ENCODE data around the gene LIMCH1. TPM values are rescaled to one million over a fixed set of nuclear protein-coding genes. Genes with fewer than 3 reads are reported as not detected.

Gene LIMCH1
- total RNA-seq, 4 donors from 2014 or later: 7.5 to 18.9 (median 10.7) TPM

DNA sequence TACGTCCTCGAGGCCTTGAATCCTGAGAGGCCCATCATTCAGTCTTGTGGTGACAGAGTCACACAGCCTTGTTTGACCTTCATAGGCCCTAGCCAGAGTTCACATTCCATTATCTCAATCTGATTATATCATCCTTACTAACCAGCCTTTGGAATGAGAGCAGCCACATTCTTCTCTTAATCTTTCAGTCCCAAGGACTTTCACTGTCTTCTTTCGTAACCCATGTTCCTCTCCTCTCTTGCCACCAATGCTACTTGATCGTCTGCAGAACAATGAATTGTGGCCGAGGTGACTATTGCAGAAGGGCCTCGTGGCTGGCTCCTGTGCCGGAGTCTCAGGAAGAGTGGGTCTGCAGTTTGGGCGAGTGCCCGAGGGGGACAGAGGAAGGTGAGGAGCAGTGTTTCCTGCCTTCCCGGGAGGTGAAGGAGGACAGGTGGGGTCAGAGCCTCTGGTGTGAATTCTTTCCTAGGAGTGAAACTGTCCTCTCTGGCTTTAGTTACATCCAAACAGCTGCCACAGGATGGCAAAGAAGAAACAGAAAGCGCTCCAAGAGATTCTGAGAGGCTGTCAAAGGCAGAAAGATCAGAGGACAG is 94.6 kb downstream of the LIMCH1 start:
- intact Hi-C loops (cut with DNase I; ENCODE audit: low total_unique reads): no loop called here
- DNase-seq (ENCODE audit: low spot score in 2 of 2): no peak
- TF ChIP-seq, protein P1, sequence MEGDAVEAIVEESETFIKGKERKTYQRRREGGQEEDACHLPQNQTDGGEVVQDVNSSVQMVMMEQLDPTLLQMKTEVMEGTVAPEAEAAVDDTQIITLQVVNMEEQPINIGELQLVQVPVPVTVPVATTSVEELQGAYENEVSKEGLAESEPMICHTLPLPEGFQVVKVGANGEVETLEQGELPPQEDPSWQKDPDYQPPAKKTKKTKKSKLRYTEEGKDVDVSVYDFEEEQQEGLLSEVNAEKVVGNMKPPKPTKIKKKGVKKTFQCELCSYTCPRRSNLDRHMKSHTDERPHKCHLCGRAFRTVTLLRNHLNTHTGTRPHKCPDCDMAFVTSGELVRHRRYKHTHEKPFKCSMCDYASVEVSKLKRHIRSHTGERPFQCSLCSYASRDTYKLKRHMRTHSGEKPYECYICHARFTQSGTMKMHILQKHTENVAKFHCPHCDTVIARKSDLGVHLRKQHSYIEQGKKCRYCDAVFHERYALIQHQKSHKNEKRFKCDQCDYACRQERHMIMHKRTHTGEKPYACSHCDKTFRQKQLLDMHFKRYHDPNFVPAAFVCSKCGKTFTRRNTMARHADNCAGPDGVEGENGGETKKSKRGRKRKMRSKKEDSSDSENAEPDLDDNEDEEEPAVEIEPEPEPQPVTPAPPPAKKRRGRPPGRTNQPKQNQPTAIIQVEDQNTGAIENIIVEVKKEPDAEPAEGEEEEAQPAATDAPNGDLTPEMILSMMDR (IDR thresholded peaks at IDR 0.05): no peak
- no peak for TF ChIP-seq POLR2A (IDR thresholded peaks at IDR 0.05)
- 73 to 79% methylated on average over 11 of the region's 11 CpGs for WGBS, 2 donors
- H3K4me3 ChIP-seq (ENCODE audit: low read depth, poor library complexity, severe bottlenecking): no peak overlapping the region

DNA sequence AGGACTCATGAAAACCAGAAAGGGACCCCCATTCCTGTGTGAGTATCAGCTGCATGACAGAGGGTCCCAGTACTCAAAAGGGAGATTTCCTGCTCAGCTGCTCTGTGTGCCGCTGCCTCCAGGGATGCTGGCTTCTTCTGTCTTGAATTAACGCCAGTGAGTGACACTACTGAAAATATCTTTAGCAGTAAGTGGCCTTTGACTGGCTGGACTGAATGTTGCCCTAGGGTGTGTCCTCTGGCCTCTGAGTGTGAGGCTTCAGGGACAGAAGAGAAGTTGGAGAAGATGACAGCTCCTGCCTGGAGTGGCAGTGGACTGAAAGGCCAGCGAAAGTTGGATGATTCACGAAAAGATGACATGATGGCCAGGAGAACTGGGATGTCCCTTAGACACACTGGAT is 95.4 kb downstream of the LIMCH1 start:
- intact Hi-C loops (cut with DNase I; ENCODE audit: low total_unique reads): no loop called here
- TF ChIP-seq, protein P1 (IDR thresholded peaks at IDR 0.05): no peak
- TF ChIP-seq POLR2A (IDR thresholded peaks at IDR 0.05): no peak
- 88 to 89% methylated on average over 4 of the region's 4 CpGs for WGBS, 2 donors
- no peak overlapping the region for H3K4me3 ChIP-seq (ENCODE audit: low read depth, poor library complexity, severe bottlenecking)
- DNase-seq (ENCODE audit: low spot score in 2 of 2): no peak

DNA sequence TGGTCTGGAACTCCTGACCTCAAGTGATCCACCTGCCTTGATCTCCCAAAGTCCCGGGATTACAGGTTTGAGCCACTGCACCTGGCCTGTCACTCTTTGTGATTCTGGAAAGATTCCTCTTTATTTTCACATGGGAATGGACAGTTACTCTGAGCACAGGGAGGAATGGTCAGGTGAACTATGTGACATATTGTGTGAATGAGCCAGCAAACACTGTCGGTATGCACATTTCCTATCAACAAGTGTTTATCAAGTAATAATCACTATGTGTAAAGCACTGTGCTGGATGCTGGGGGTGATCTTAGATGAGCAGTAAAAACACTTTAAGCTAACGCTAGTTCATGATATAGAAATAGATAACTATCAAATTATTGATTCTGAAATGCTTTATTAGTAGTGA is 97.5 kb downstream of the LIMCH1 start:
- intact Hi-C loops (cut with DNase I; ENCODE audit: low total_unique reads): no loop called here
- no peak for DNase-seq (ENCODE audit: low spot score in 2 of 2)
- TF ChIP-seq, protein P1 (IDR thresholded peaks at IDR 0.05): no peak
- no peak for TF ChIP-seq POLR2A (IDR thresholded peaks at IDR 0.05)
- WGBS, 2 donors: 94% methylated on average over 3 of the region's 3 CpGs
- no peak overlapping the region for H3K4me3 ChIP-seq (ENCODE audit: low read depth, poor library complexity, severe bottlenecking)

DNA sequence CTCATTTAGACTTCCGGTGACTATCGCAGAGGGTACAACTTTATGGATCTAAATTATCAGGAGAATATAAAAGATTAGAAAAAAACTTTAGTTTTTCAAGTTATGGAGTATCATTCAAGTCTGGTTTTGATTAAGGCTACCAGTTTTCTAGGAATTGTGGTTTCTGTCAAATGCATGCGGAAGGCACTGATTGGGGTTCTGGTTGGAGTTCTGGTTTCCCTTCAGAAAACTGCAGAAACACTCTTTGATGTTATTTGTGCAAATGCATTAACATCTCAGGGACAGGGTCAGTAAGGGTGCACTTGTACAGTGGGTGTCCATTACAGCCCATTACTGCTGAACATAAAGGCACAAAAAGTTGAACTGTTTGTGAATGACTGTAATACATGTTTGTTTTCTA is 100.2 kb downstream of the LIMCH1 start:
- no peak for DNase-seq (ENCODE audit: low spot score in 2 of 2)
- 80 to 82% methylated on average over 3 of the region's 3 CpGs for WGBS, 2 donors
- H3K4me3 ChIP-seq (ENCODE audit: low read depth, poor library complexity, severe bottlenecking): no peak overlapping the region
- TF ChIP-seq, protein P1 (IDR thresholded peaks at IDR 0.05): no peak
- no peak for TF ChIP-seq POLR2A (IDR thresholded peaks at IDR 0.05)
- intact Hi-C loops (cut with DNase I; ENCODE audit: low total_unique reads): no loop called here

DNA sequence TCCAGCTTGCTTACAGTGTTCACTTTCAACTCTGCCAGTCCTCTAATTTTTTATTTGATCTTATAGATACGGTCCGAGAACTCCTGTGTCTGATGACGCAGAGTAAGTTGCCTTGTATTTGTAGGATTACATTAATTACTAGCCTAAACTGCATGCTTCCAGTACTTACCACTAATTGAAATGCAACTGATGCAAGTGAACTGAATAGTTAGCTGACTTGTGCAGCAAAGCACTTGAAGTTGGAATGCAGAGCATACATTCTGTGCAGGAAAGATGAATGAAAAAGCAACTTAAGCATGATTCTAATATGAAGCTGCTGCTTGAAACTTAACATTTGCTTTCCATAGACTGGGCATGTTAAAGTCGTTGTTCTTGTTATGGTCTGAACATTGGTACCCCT is 100.9 kb downstream of the LIMCH1 start:
- intact Hi-C loops (cut with DNase I; ENCODE audit: low total_unique reads): no loop called here
- 91 to 92% methylated on average over 4 of the region's 4 CpGs for WGBS, 2 donors

More for the DNA sequence above, 100.9 kb downstream of the LIMCH1 start:
- no peak overlapping the region for H3K4me3 ChIP-seq (ENCODE audit: low read depth, poor library complexity, severe bottlenecking)
- no peak for TF ChIP-seq POLR2A (IDR thresholded peaks at IDR 0.05)
- TF ChIP-seq, protein P1 (IDR thresholded peaks at IDR 0.05): no peak
- no peak for DNase-seq (ENCODE audit: low spot score in 2 of 2)
